GDM1 (cell line): Measurements from ENCODE around the gene CBFA2T2.
"Not testable (repeated sequence)": the region's sequence is repeated elsewhere in the genome, so short reads cannot be mapped to it uniquely, and the experiment has no call there.

Experiments used
- DNase-seq: peaks from one replicate; lab custom pipeline; 2025; lab: John Stamatoyannopoulos, UW

Gene CBFA2T2

DNA sequence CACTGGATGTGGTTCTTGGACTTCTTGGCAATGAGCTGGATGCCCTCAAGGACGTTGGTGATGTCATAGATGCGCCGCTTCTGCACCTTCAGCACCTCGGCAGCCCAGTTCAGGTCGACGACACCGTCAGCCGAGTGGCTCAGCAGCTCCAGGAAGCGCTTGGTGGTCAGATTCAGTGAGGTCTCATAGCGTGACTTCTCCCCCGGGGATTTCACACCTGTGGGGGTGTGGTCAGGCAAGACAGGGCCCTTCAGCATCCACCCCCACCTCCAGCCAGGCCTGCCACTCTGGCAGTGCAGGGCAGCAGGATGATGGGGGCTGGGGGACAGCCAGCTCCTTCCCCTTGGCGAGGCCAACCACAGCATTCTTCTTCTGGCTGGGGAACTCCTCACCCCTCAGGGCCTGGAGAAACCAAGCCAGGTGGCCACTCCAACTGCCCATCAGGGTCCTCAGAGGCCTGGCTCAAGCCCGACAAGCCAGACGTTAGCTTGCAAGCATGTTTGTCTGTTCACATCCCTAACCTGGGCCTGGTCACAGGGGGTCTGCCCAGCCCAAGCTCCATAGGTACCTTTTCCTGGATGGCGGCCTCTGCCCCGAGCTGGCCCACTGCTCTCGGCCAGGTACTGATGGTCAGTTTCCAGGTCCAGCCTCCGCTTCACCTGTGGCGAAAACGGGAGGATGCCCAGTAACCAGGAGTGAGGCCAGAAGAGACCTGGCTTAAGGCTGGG lies 190.0 kb downstream of the CBFA2T2 start:
- no peak for DNase-seq

DNA sequence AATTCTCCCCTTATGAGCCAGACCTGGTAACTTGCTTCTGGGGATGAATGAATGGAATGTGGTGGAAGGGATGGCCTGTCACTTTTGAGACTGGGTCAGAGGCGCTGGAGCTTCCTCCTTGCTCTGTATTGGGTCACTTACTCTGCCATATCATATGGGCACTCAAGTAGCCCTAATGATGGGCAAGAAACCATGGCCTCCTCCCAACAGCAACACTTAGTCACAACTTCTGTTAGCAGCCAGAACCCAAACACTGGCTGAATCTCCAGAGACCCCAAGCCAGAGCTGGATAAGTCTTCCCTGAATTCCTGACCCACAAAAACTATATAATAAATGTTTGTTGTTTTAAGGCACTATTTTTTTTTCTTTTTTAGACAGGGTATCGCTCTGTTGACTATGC lies 190.8 kb downstream of the CBFA2T2 start:
- no peak for DNase-seq

DNA sequence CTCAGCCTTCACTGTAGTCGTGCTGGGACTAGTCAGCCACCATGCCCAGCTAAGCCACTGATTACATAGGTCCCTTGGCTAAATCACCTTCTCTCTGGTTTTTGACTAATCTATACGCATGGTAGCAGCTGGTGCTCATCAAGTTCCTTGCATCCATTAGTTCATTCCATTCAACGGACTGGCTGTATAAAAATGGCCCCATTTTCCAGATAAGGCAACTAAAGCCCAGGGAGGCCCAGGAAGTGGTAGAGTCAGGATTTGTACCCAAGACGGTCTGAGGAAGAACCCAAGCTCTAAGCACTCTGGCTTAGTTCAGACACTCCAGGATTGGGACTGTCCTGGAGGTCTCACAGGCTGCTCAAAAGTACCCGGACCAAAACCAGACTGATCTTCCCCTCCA lies 191.4 kb downstream of the CBFA2T2 start:
- DNase-seq, result no peak

DNA sequence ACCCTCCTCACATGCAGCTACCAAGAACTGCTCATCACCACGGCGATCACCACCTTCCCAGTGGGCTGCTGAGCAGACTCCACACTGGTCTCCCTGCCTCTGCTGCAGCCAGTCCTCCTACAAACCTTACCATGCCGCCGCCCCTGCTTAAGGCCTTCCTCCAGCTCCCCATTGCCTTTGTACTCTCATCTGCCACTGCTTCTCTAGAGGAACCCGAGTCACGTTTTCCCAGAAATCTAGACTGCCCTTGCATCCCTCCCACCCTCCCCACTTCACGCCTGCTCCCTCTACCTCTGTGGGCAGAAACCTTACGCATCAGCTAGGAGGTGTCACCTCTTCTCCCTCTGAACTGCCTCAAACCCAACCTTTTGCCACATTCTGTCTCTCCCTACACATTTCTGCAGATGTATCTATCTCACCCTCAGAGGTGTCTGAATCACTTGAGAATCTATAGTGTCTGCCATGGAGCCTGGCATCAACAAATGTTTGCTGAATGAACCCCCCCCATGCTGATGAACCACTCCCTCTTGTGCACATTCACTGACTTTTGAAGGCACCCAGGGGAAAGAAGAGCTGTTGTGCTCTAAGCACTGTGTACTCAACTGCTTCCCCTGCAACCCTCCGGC lies 191.9 kb downstream of the CBFA2T2 start:
- no peak for DNase-seq

DNA sequence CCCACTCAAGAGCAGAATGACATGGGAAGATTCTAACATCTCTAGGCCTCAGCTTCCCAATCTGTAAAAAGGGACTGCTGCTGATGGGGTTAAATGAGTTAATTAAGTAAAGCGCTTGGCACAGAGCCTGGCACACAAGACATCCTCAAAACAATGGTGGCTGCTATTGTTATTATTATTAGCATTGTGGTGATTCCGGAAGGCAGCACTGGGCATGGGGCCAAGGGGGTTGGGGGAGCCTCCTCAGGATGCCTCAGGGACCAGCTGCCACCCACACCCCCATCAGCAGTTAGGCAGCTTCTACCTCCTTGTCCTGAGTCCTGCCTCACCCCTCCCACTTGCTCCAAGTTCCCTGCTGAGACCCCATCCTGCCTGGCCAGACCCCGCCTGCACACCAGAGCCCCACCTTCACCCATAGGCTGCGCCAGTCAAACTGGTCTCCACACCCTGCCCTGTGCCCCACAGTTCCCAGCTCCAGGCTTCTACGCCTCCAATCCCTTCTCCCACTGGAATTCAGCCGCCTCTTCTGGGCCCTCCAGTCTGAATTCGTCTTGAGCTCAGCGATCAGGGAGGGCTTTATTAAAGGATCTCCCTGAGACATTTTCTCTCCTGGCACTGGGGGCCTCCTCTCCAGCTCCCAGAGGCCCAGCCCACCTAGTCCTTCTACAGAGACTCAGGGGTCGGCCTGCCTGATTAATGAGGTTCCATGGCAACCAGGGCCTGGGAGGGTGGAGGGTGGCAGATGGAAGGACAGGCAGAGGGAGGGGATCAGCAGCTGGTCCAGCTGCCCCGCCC lies 194.8 kb downstream of the CBFA2T2 start:
- DNase-seq, result no peak

DNA sequence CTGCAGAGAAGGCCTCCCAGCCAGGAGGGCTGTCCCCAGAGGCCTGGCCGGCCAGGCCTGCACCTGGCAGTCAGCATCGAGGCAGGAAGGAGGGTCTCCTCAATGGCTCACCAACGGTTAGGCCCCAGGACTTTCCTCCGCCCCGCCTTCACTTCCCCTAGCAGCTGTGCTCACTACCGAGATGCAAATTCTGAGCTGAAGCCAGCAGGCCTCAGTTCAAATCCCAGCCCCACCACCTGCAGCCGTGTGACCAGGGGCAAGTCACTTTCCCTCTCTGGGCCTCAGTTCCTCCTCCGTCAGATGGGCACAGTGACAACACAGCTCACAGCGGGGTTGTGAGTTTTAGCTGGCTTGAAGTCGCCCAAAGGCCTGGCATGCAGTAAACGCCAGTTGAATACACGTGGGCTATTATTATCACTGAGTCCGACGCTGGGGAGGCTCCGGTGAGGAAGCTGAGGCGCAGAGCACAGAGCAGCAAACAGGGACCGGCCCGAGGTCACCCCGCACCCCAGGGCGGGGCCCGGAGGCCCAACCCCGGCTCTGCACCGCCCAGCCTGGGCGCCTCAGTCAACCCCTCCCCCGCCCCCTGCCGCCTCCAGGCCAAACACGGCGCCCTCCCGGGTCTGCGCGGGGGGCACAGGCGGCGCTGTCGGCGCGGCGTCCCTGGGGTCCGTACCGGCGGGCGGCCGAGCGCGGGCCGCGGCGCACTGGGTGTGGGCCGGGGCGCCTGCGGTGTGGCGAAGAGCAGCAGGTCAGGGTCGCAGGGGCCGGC lies 195.6 kb downstream of the CBFA2T2 start:
- no peak for DNase-seq

DNA sequence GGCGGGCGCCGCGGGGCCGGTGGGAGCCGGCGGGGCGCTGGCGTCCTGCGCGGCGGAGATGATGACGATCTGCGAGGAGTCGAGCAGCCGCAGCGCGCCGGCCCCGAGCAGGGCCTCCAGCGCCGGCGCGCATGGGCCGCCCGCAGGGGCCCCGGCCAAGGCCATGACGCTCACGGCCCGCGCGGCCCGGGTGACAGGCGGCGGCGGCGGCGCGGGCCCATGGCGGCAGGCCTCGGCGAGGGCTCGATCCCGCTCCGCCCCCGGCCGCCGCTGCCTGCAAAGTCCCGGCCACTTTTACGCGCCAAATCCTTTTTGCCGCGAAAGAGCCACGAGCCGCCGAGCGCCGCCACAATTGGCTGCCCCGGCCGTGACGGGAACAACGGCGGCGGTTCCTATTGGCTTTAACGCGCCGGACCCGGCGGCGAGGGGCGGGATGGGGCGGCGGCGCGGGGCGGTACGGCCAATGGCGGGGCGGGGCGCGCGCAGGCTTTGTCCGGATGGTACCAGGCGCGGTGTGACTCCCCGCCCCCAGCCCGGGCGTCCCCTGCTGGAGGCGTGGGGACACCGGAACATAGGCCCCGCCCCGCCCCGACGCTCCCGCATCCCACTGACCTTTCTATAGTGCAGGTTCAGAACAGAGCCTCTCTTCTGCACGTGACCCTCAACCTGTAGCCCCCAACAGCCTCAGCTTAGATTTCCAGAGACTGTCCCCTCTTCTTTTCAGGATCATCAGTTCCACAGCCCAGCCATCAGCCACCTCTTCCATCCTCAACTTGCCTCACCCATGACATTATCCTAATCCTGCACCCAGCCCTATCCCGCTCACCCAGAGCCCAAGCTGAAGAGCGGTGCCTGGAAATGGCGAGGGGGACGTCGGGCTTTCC lies 196.4 kb downstream of the CBFA2T2 start, which contains the start of gene E2F1:
Gene E2F1 (minus strand): TSS at position 286 of the 884 bp plus-strand sequence. CDS start 121 bp downstream, at position 165.
- peak; percentile 95 for DNase-seq

DNA sequence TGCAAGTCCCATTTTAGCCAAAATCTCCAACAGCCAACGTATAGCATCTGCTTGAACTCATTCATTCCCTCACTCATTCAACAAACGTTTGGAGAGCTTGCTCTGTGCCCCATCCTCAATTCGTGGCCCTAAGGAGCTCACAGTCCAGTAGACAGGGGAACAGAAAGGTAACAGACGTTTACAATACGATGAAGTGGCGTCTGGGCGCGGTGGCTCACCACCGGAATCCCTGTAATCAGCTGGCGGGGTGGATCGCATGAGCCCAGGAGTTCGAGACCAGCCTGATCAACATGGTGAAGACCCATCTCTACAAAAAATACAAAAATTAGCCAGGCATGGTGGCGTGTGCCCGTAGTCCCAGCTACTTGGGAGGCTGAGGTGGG lies 197.1 kb downstream of the CBFA2T2 start:
- DNase-seq, result no peak

DNA sequence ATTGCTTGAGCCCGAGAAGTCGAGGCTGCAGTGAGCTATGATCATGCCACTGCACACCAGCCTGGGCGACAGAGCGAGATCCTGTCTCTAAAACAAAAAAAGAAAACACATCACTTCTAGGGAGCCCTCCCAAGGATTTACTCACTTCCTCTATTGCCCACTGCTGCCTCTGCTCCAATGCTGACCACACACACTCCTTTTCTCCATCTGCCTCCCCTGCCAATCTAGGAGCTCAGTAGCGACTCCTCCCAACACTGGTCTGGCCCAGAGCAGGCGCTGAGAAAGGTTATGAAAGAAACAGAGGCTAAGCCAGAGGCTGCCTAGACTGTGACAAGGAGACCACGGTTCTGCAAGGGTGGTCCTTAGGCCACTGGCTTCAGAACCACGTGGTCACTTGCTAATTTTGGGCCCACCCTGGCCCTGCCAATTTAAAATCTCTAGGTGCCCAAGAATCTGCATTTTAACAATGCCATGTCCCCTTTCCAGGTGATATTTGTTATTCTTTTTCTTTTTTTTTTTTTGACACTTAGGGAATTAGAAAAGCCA lies 197.5 kb downstream of the CBFA2T2 start:
- DNase-seq, result no peak

DNA sequence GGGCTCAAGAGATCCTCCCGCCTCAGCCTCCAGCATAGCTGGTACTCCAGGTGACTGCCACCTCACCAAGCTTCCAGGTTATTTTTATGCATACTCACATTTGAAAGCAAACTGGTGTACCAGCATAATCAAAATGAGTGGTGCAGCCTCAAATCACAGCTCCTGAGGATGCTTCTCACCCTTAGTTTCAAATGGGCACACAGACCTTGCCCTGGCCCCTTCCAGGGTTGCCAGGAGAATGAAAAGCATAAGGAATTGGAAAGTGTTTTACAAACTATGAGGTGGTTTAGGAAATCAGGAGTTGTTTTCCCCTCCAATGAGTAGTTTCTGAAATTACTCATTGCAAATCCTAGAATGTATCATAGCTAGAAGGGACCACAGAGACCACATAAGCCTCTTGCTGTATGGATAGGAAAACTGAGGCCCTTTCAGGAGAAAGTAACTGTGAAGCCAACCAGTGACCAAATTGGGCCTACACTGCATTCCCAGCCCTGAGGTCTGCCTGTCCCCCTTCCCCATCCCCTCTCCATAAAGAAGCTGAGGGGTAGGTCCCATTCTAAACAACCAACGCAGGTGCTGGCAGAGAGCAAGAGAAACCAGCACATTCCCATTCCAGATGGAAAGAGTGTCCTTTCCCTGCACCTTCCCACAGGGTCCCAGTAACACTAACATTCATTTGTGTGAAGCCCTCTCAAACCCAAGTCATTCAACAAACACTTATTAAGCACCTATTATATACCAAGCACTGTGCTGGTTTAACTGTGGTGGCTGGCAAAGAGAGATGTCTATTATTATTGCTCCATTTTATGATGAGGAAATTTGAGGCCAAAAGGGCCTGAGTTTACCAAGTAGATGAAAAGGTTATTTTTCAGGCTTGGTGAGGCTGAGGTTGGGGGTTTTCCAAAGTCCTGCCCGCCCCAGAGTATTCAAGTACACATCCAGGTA lies 198.4 kb downstream of the CBFA2T2 start:
- no peak for DNase-seq

DNA sequence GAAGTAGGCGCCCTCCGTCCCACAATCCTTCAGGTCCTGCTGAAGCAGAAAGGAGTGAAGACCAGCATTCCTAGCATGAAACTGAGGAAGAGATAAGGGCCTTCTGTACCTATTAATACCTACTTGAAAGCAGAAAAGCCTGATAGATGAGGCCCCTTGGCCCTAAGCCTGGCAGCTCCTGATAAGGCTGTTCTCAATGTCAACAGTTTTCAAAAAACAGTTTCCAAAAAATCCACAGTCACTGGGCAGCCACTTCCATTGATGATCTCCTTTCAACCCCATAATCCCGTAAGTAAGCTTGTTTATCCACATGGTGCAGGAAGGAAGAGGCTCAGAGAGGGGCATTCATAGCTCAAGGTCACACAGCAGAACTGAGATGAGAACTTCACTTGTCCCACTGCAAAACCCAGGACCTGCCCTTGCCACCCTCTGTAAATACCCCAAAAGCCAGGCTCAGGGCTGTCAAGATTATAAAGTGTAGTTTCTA lies 199.1 kb downstream of the CBFA2T2 start:
- DNase-seq, result no peak

DNA sequence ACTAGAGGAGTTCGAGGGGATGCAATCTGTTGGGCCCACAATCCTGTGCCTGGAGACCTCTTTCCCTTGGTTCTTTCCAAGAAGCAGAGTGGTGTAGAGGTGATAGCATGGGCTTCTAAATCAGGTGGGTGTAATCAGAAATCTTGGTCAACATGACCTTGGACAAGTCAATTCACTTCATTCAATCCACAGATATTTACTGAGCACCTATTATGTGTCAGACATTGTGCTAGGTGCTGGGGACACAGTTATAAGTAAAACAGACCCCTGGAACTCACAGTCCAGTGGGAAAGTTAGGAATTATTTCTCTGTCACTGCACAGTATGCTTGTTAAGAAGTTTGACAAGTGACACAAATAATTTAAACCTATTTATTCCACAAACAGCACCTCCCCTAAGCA lies 199.6 kb downstream of the CBFA2T2 start:
- no peak for DNase-seq

DNA sequence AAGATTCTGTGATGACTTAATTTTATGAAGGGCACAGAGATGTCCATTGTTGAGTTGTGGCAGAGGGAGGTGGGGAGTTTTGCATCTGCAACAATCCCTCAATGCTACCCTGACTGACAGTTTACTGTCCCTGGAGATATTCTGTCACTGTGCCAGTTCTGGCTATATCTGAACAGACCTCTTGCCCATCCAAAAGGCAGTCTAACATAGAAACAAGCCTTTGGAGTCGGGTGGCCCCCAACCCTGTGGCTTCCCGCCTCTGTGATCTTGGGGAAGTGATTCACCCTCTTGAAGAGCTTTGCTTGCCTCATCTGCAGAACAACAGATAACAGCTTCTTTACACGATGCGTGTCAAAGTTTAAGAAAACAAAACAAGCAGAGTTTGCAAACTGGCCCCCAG lies 200.1 kb downstream of the CBFA2T2 start:
- DNase-seq, result peak; percentile 48

DNA sequence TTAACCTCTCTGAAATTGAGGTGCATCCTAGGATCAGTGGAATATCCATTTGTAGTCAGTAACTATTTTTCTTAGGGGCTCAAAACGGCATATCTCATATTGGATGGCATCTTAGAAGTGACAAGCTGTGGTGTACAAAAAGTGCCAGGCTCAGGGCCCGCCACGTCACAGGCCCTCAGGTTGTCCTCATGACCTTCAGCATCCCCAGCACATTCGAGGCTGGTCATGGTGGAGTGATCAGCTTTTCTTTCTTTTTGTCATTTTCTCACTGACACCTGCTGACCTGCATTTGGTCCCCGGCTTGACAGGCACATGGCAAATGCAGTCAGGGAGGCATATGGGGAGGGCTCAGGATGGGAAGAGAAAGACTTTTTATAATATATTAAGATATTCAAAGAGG lies 203.4 kb downstream of the CBFA2T2 start:
- DNase-seq, result no peak

DNA sequence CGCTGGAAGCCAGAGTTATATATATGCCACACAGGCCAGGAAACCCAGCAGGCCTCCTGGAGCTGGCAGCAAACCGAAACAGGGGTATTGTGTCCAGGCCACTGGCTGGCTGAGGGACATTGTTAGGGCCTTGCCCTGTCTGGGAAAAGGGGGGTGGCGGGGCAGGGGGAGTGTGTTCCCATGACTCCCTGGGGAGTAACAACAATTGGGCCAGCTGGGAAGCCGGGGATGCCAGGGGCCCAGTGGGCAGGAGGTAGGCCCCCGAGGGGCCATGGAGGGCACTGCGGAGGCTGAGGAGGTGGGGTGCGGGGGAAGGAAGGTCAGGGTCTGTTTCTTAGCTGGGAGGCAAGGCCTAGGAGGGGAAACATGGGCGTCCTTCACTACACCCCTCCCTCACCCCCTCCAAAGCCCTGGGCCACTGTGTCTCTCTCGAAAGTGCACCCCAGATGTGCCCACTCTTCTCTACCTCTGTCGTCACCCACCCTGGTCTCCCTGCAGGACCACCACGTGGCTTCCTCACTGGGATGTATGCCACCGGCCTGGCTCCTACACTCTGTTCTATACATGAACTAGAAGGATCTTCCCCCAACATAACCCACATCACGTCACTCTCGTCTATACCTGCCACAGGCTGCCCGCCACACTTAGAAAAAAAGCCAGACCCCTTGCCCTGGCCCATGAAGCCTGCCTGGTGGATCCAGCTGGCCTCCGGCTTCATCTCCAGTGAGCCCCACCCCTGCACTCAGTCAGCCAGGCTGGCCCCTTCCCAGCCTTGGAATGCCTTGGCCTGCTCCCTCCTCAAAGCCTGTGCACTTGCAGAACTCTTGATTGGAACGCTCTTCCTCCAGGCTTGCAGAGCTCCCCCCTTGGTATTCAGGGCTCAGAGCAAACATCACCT lies 204.1 kb downstream of the CBFA2T2 start:
- DNase-seq, result no peak

DNA sequence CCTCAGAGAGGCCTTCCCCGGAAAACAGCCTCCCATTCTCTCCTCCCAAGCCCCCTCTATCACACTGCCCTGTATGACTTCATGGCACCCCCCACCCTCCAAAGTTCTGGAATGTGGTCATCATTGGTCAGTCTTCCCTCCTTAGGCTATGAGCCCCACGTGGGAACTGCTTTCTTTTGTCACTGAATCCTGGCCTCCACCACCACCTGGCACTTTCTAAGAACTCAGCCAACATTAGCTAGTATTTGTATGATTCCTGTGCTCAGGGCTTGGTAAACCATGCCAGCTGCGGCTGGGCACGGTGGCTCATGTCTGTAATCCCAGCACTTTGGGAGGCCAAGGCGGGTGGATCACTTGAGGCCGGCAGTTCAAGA lies 204.7 kb downstream of the CBFA2T2 start:
- no peak for DNase-seq

DNA sequence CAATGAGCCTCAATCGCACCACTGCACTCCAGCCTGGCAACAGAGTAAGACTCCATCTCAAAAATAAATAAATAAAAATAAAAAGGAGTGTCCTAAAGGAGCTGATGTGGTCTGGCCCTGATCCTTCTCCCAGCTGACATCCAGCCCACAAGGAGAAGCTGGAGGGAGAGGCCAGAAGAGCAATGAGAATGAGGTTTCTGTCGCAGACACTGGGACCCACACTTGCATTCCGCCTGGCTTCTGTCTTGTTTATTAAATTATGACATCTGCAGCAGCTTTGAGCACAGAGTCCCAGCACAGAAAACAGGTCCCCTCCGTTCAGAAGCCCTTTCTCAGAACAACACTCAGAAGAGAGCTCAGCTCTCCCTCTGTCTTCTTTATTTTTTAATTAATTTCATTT lies 206.6 kb downstream of the CBFA2T2 start:
- no peak for DNase-seq

DNA sequence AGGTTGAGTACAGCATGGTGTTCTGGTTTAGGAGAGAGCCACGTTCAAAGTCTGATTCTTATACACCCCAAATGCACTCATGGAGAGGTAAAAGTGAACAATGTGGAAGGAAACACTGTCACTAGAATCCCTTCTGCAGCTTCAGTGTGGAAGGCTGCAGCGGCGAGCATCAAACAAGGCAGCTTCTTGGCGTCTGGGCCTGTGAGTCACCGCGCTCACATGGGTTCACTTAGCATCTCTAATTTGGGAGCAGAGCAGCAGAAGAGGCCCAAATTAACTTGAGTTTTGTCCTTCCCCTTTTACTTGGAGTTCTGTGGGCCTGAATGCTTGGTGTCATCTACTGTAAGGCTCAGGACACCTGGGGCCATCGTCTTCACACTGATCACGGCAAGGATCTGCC lies 207.2 kb downstream of the CBFA2T2 start:
- DNase-seq, result peak; percentile 17

DNA sequence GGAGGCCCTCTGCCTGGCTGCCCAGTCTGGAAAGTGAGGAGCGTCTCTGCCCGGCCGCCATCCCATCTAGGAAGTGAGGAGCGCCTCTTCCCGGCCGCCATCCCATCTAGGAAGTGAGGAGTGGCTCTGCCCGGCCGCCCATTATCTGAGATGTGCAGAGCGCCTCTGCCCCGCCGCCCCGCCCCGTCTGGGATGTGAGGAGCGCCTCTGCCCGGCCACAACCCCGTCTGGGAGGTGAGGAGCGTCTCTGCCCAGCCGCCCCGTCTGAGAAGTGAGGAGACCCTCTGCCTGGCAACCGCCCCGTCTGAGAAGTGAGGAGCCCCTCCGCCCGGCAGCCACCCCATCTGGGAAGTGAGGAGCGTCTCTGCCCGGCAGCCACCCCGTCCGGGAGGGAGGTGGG lies 209.1 kb downstream of the CBFA2T2 start:
- DNase-seq, result not testable (repeated sequence)
